ENCODE results near the gene SPSB2.

GRCh38 chr12:6868211-6869048 lies 4.7 kb downstream of the SPSB2 start:
- TF ChIP-seq EZH2 (IDR thresholded peaks at IDR 0.05; ENCODE audit: insufficient read depth, poor library complexity, severe bottlenecking) (no peak), EZH2phosphoT487 (IDR thresholded peaks at IDR 0.05; ENCODE audit: insufficient read depth, low read depth) (no peak)

All from GM23248 (cell line).